Activated B cell treated with CpG ODN at 0.5 μM for 24 hours (primary cell): ENCODE data around the gene KIAA0319L. TPM values are rescaled to one million over a fixed set of nuclear protein-coding genes. Genes with fewer than 3 reads are reported as not detected.

Experiments
- ATAC-seq: fragments of 200-7000 bp; cut with Tn5 transposase; one replicate; pipeline ENCODE4 v1.10.0; 2021; ENCODE audit warnings: low read depth, mild to moderate bottlenecking, moderate library complexity
- CTCF ChIA-PET: fragments of 350-600 bp; sonication (Branson Sonifier 250); formaldehyde crosslinking; loops from one replicate; lab custom pipeline; 2021; ENCODE audit warnings: antibody characterized with exemption; lab: Charles Lee
- POLR2A ChIA-PET: fragments of 350-600 bp; sonication (Branson Sonifier 250); formaldehyde crosslinking; loops from one replicate; lab custom pipeline; 2021; ENCODE audit warnings: antibody characterized with exemption; lab: Charles Lee
- DNase-seq: peaks from one replicate; pipeline ENCODE4 v3.0.0; 2022
- H3K27ac Mint-ChIP-seq: one replicate; pipeline ENCODE4 v1.8.0; 2020; ENCODE audit warnings: mixed read lengths
- H3K27me3 Mint-ChIP-seq: one replicate; pipeline ENCODE4 v1.8.0; 2021; ENCODE audit warnings: mixed read lengths
- H3K36me3 Mint-ChIP-seq: one replicate; pipeline ENCODE4 v1.8.0; 2021; ENCODE audit warnings: low read depth, mixed read lengths
- H3K4me1 Mint-ChIP-seq: one replicate; pipeline ENCODE4 v1.8.0; 2021; ENCODE audit warnings: mixed read lengths
- H3K4me3 Mint-ChIP-seq: one replicate; pipeline ENCODE4 v1.8.0; 2020; ENCODE audit warnings: mild to moderate bottlenecking, mixed read lengths
- H3K9me3 Mint-ChIP-seq: one replicate; pipeline ENCODE4 v1.8.0; 2020; ENCODE audit warnings: mixed read lengths
- intact Hi-C: fragments of 100-400 bp; cut with micrococcal nuclease; formaldehyde crosslinking; loops from one replicate; pipeline ENCODE4 v1.15.1; 2024
- total RNA-seq: library from RNA; stranded (reverse); gene quantifications from 2 replicates; pipeline ENCODE4 v1.2.3, GENCODE V29; 2022
- TF ChIP-seq, protein P1 (sequence below): fragments of 200-600 bp; IDR thresholded peaks from one replicate; pipeline ENCODE4 v1.8.0; 2022; ENCODE audit warnings: antibody characterized with exemption, mild to moderate bottlenecking

Gene KIAA0319L
- total RNA-seq, 1 donor from 2014 or later, result 59.1 TPM

DNA sequence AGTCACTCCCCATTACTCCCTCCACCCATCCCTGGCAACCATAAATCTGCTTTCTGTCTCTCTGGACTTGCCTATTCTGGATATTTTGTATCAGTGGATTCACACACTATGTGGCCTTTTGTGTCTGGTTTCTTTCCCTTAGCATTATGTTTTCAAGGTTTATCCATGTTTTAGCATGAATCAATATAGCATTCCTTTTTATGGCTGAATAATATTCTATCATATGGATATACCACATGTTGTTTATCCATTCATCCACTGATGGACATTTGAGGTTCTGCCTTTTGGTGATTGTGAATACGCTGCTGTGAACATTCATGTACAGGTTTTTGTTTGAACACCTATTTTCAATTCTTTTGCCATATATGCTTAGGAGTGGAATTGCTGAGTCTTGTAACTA, 148.3 kb downstream of the KIAA0319L start:
- Mint-ChIP-seq H3K27me3 (no peaks in the 10 kb centered on the region), H3K4me3 (no peak overlapping the region), H3K36me3 (peaks cover 67% of the 10 kb centered on the region), H3K27ac (no peak overlapping the region), H3K4me1 (no peaks in the 10 kb centered on the region), H3K9me3 (peaks cover 3% of the 10 kb centered on the region)
- ATAC-seq (no peak), DNase-seq (no peak)
- TF ChIP-seq, protein P1, sequence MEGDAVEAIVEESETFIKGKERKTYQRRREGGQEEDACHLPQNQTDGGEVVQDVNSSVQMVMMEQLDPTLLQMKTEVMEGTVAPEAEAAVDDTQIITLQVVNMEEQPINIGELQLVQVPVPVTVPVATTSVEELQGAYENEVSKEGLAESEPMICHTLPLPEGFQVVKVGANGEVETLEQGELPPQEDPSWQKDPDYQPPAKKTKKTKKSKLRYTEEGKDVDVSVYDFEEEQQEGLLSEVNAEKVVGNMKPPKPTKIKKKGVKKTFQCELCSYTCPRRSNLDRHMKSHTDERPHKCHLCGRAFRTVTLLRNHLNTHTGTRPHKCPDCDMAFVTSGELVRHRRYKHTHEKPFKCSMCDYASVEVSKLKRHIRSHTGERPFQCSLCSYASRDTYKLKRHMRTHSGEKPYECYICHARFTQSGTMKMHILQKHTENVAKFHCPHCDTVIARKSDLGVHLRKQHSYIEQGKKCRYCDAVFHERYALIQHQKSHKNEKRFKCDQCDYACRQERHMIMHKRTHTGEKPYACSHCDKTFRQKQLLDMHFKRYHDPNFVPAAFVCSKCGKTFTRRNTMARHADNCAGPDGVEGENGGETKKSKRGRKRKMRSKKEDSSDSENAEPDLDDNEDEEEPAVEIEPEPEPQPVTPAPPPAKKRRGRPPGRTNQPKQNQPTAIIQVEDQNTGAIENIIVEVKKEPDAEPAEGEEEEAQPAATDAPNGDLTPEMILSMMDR, result no peak
- ChIA-PET CTCF (no interaction called here), POLR2A (no interaction called here)
- intact Hi-C loops, result no loop called here

DNA sequence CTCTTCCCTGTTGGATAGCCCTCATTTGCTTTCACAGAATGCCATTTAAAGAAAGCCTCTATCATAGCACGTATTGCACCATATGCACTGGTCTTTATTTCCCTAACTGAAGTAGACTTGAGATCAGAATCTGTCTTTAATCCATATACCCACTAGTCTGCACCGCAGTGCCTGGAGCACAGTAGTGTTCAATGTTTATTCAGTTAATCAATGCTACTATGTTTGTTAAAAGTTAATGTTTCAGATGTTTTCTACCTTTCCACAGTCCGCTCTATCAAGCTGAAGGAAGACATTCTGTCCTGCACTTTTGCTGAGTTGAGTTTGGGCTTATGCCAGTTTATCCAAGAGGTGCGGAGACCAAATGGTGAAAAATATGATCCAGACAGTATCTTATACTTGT, 149.5 kb downstream of the KIAA0319L start:
- intact Hi-C loops, result no loop called here
- no peaks in the 10 kb centered on the region for H3K27me3 Mint-ChIP-seq
- TF ChIP-seq, protein P1, result no peak
- ATAC-seq, result no peak
- peaks cover 70% of the 10 kb centered on the region for H3K36me3 Mint-ChIP-seq
- H3K27ac Mint-ChIP-seq, result no peak overlapping the region
- CTCF ChIA-PET, result no interaction called here
- no peak overlapping the region for H3K4me3 Mint-ChIP-seq
- H3K9me3 Mint-ChIP-seq, result peaks cover 3% of the 10 kb centered on the region
- DNase-seq, result no peak
- no peaks in the 10 kb centered on the region for H3K4me1 Mint-ChIP-seq
- POLR2A ChIA-PET, result interaction anchor here (0.6 kb wide), 2 partner anchors 48 to 357 kb away, joined by 7 to 8 read pairs; no protein-coding TSS in a partner anchor

- no peak for DNase-seq
- no peak for ATAC-seq
- Mint-ChIP-seq H3K27me3 (no peaks in the 10 kb centered on the region), H3K9me3 (peaks cover 3% of the 10 kb centered on the region), H3K4me1 (no peaks in the 10 kb centered on the region), H3K4me3 (no peak overlapping the region), H3K36me3 (peaks cover 72% of the 10 kb centered on the region), H3K27ac (no peak overlapping the region)
- intact Hi-C loops, result no loop called here
- ChIA-PET CTCF (no interaction called here), POLR2A (interaction anchor here (0.6 kb wide), 1 partner anchor 10 kb away, joined by 6 read pairs; no protein-coding TSS in a partner anchor)
- TF ChIP-seq, protein P1, result no peak
These were observed 151.1 kb downstream of the KIAA0319L start for GRCh38 chr1:35406103-35406502.

GRCh38 chr1:35401049-35401448, 156.2 kb downstream of the KIAA0319L start:
- intact Hi-C loops, result no loop called here
- Mint-ChIP-seq H3K9me3 (no peaks in the 10 kb centered on the region), H3K27ac (no peak overlapping the region), H3K36me3 (peaks cover 67% of the 10 kb centered on the region), H3K4me1 (no peaks in the 10 kb centered on the region), H3K27me3 (no peaks in the 10 kb centered on the region), H3K4me3 (no peak overlapping the region)
- CTCF ChIA-PET, result no interaction called here
- ATAC-seq, result no peak
- TF ChIP-seq, protein P1, result no peak
- DNase-seq, result no peak
- POLR2A ChIA-PET, result no interaction called here

DNA sequence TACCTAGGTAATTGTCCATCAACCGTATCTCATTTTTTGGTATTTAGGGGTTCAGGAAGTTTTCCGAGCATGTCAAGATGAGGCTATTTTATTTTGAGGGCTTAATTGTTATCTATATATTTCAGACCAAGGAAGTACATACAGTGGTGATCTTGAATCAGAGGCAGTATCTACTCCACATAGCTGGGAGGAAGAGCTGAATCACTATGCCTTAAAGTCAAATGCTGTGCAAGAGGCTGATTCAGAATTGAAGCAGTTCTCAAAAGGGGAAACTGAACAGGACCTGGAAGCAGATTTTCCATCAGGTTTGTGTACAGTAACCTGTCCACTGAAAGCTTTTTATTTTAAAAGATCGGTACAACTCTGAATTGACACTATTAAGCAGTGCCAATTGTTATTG, 158.5 kb downstream of the KIAA0319L start:
- ChIA-PET CTCF (no interaction called here), POLR2A (no interaction called here)
- Mint-ChIP-seq H3K9me3 (no peaks in the 10 kb centered on the region), H3K27ac (no peak overlapping the region), H3K36me3 (peaks cover 70% of the 10 kb centered on the region), H3K4me3 (no peak overlapping the region), H3K27me3 (no peaks in the 10 kb centered on the region), H3K4me1 (no peaks in the 10 kb centered on the region)
- no peak for DNase-seq
- ATAC-seq, result no peak
- TF ChIP-seq, protein P1, result no peak
- intact Hi-C loops, result no loop called here
